CD4-positive, alpha-beta memory T cell (primary cell): Measurements from ENCODE around the gene XXYLT1. TPM values are rescaled to one million over a fixed set of nuclear protein-coding genes. Genes with fewer than 3 reads are reported as not detected.
A peak's percentile ranks its signal among the peaks of the same experiment; 100 is the strongest.

ENCODE experiments used
- CTCF ChIA-PET: fragments of 350-600 bp; sonication (Branson Sonifier 250); formaldehyde crosslinking; loops from one replicate; lab custom pipeline; 2021; ENCODE audit warnings: inconsistent platforms; ENCODE audit not compliant: partially characterized antibody; lab: Charles Lee
- POLR2A ChIA-PET: fragments of 350-600 bp; sonication (Branson Sonifier 250); formaldehyde crosslinking; loops from one replicate; lab custom pipeline; 2021; ENCODE audit not compliant: partially characterized antibody; lab: Charles Lee
- DNase-seq, 5 donors: peaks; one replicate each; pipeline versions ENCODE4 v3.0.0 to v3.0.0-alpha.2; 2020 to 2022; ENCODE audit warnings: mixed read lengths in 1 of 5
- H3K27ac ChIP-seq: one replicate; pipeline ENCODE4 v1.7.0; 2013; ENCODE audit warnings: low read depth, low read length
- H3K27me3 ChIP-seq: 2 replicates; pipeline ENCODE4 v1.7.0; 2013; ENCODE audit warnings: mild to moderate bottlenecking, low read length, moderate library complexity; ENCODE audit not compliant: insufficient read depth
- H3K36me3 ChIP-seq: 2 replicates; pipeline ENCODE4 v1.7.0; 2013; ENCODE audit warnings: mild to moderate bottlenecking, low read length, moderate library complexity; ENCODE audit not compliant: insufficient read depth
- H3K4me1 ChIP-seq: 2 replicates; pipeline ENCODE4 v1.7.0; 2013; ENCODE audit warnings: mild to moderate bottlenecking, low read length, moderate library complexity; ENCODE audit not compliant: insufficient read depth
- H3K4me3 ChIP-seq, 2 donors: one replicate each; pipeline ENCODE4 v1.7.0; 2013; ENCODE audit warnings: low read length in 2 of 2, mild to moderate bottlenecking in 1 of 2
- H3K9me3 ChIP-seq, 2 donors: one replicate each; pipeline ENCODE4 v1.7.0; 2013; ENCODE audit warnings: low read length in 2 of 2, control low read depth in 1 of 2; ENCODE audit not compliant: control insufficient read depth in 1 of 2
- H3K27ac Mint-ChIP-seq, 7 donors: one replicate each; pipeline ENCODE4 v1.8.0; 2020 to 2021; ENCODE audit warnings: mixed read lengths in 7 of 7, mild to moderate bottlenecking in 6 of 7, inconsistent platforms in 3 of 7, moderate library complexity in 3 of 7
- H3K27me3 Mint-ChIP-seq, 2 donors: one replicate each; pipeline ENCODE4 v1.8.0; 2020 to 2021; ENCODE audit warnings: mixed read lengths in 2 of 2
- H3K36me3 Mint-ChIP-seq, 2 donors: one replicate each; pipeline ENCODE4 v1.8.0; 2020 to 2021; ENCODE audit warnings: mixed read lengths in 2 of 2, inconsistent platforms in 1 of 2, mild to moderate bottlenecking in 1 of 2
- H3K4me1 Mint-ChIP-seq, 4 donors: one replicate each; pipeline ENCODE4 v1.8.0; 2020 to 2021; ENCODE audit warnings: mixed read lengths in 4 of 4, mild to moderate bottlenecking in 1 of 4
- H3K4me3 Mint-ChIP-seq, 8 donors: one replicate each; pipeline ENCODE4 v1.8.0; 2020 to 2021; ENCODE audit warnings: mixed read lengths in 8 of 8, mild to moderate bottlenecking in 7 of 8, moderate library complexity in 6 of 8, inconsistent platforms in 3 of 8
- H3K9me3 Mint-ChIP-seq, 8 donors: one replicate each; pipeline ENCODE4 v1.8.0; 2020 to 2021; ENCODE audit warnings: mixed read lengths in 8 of 8, mild to moderate bottlenecking in 5 of 8, inconsistent platforms in 3 of 8, moderate library complexity in 1 of 8
- intact Hi-C: fragments of 100-400 bp; cut with micrococcal nuclease; formaldehyde crosslinking; loops from one replicate; pipeline ENCODE4 v1.15.1; 2023
- polyA plus RNA-seq, 2 donors: library from polyadenylated mRNA; unstranded; fragments of 300-500 nt; fragmentation: Illumina TruSeq; gene quantifications; one replicate each; pipeline ENCODE4 v1.2.3, GENCODE V29; 2021
- total RNA-seq, 2 experiments: library from RNA; stranded (reverse); gene quantifications; one replicate each; pipeline ENCODE4 v1.2.3, GENCODE V29; 2021

Gene XXYLT1
- total and polyA plus RNA-seq, 4 experiments from 2014 or later, result 3.9 to 6.3 (median 4.3) TPM

DNA sequence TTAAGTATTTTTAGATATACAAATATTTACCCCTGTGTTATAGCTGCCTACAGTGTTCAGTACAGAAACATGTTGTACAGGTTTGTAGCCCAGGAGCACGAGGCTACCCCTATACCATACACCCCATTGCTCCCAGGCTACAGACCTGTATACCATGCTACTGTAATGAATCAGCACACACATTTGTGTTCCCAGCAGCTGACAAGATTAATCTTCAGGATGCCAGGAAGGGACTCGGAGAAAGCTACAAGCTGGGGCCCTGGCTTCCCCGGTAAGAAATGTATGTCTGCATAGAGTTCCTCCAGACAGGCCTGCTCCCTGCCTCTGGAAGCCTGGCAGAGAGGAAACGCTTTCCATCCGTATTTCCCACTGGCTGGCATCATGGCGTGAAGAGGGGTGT, 136.5 kb downstream of the XXYLT1 start:
- peak overlapping the region in 1 of 7 donors; percentile 45 for H3K27ac Mint-ChIP-seq
- CTCF ChIA-PET, result interaction anchor here (0.9 to 2.6 kb wide), 4 partner anchors 28 to 463 kb away, joined by 5 to 9 read pairs (median 6); partner anchors contain the start of gene LSG1
- POLR2A ChIA-PET, result interaction anchor here (0.9 to 1.5 kb wide), 4 partner anchors 13 to 463 kb away, joined by 3 to 6 read pairs (median 4); partner anchors contain the start of gene LSG1

DNA sequence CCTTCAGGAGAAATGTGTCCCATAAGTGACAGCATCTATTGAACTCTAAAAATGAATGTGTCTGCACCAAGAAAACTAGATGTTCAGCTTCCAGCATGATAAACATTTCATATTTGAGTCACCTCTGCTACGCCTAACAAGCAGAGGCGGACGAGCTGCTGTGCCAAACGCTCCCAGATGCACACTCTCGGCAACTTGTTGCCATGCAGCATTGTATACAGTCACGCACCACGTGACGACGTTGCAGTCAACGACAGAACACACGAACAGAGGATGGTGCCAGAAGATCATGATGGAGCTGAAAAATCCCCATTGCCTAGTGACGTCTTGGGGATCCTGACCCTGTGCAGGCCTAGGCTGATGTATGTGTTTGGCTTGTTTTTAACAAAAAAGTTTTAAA, 137.5 kb downstream of the XXYLT1 start:
- Mint-ChIP-seq H3K4me1 (peaks cover 29 to 42% (median 32%) of the 10 kb centered on the region in 4 donors), H3K27me3 (peaks cover 0 to 2% of the 10 kb centered on the region in 2 donors), H3K4me3 (peak overlapping the region in 2 of 8 donors; percentile 27 to 48), H3K36me3 (peaks cover 0 to 2% of the 10 kb centered on the region in 2 donors), H3K9me3 (peaks cover 0 to 1% (median 0%) of the 10 kb centered on the region in 8 donors), H3K27ac (peak overlapping the region; percentile 49 to 94 (median 74))
- no peaks in the 10 kb centered on the region for H3K27me3 ChIP-seq
- peaks cover 36% of the 10 kb centered on the region for H3K4me1 ChIP-seq
- POLR2A ChIA-PET, result interaction anchor here (1.2 to 1.6 kb wide), 4 partner anchors 14 to 446 kb away, joined by 3 to 6 read pairs (median 4); no protein-coding TSS in a partner anchor
- CTCF ChIA-PET, result interaction anchor here (0.9 to 2.6 kb wide), 7 partner anchors 27 to 462 kb away, joined by 3 to 9 read pairs (median 5); partner anchors contain the start of gene LSG1
- peak; percentile 32 to 80 (median 50) for DNase-seq
- intact Hi-C loops, result loop anchor here (1.0 kb wide), 1 partner anchor 127 kb away; no protein-coding TSS in a partner anchor
- no peak overlapping the region for H3K4me3 ChIP-seq
- no peaks in the 10 kb centered on the region for H3K36me3 ChIP-seq
- no peaks in the 10 kb centered on the region for H3K9me3 ChIP-seq
- peak overlapping the region; percentile 37 for H3K27ac ChIP-seq

More for the DNA sequence above, 136.5 kb downstream of the XXYLT1 start:
- no peaks in the 10 kb centered on the region for H3K9me3 ChIP-seq
- DNase-seq, result no peak
- no peak overlapping the region for H3K4me3 ChIP-seq
- Mint-ChIP-seq H3K27me3 (peaks cover 0 to 2% of the 10 kb centered on the region in 2 donors), H3K9me3 (peaks cover 0 to 1% (median 0%) of the 10 kb centered on the region in 8 donors), H3K4me1 (peaks cover 19 to 33% (median 23%) of the 10 kb centered on the region in 4 donors), H3K36me3 (no peaks in the 10 kb centered on the region), H3K4me3 (no peak overlapping the region)
- intact Hi-C loops, result no loop called here
- H3K4me1 ChIP-seq, result peaks cover 26% of the 10 kb centered on the region
- no peak overlapping the region for H3K27ac ChIP-seq
- H3K27me3 ChIP-seq, result no peaks in the 10 kb centered on the region
- no peaks in the 10 kb centered on the region for H3K36me3 ChIP-seq

DNA sequence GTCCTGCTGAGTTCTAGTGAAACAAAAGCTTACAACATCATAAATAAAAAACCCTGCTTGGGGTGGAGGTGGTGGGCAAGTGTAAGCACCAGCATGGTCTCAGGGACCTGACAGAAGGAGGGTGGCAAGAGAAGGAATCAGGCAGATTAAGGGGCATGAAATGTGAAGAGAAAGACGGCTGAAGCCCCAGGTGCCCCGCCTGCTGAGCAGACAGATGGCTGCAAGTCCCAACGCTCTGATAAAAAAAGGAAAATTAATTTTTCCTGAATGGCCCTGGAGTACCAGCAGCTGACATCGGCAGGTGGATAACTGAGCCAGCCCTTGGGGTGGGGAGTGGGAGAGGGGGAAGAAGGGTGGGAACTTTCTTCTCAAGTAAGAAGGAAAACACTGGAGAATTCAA, 137.9 kb downstream of the XXYLT1 start:
- peak overlapping the region; percentile 26 to 94 (median 74) for H3K27ac Mint-ChIP-seq
- no peaks in the 10 kb centered on the region for H3K9me3 ChIP-seq
- peaks cover 40% of the 10 kb centered on the region for H3K4me1 ChIP-seq
- peaks cover 33 to 47% (median 36%) of the 10 kb centered on the region in 4 donors for H3K4me1 Mint-ChIP-seq
- no peaks in the 10 kb centered on the region for H3K27me3 ChIP-seq
- ChIA-PET CTCF (interaction anchor here (0.9 to 2.6 kb wide), 5 partner anchors 27 to 461 kb away, joined by 3 to 9 read pairs (median 3); partner anchors contain the start of gene LSG1), POLR2A (interaction anchor here (1.2 to 1.6 kb wide), 3 partner anchors 15 to 445 kb away, joined by 3 to 6 read pairs (median 4); no protein-coding TSS in a partner anchor)
- no peak for DNase-seq
- peak overlapping the region in 1 of 8 donors; percentile 27 for H3K4me3 Mint-ChIP-seq
- peak overlapping the region; percentile 36 for H3K27ac ChIP-seq
- intact Hi-C loops, result loop anchor here (1.0 kb wide), 1 partner anchor 127 kb away; no protein-coding TSS in a partner anchor
- H3K36me3 ChIP-seq, result no peaks in the 10 kb centered on the region
- H3K27me3 Mint-ChIP-seq, result peaks cover 0 to 2% of the 10 kb centered on the region in 2 donors
- peaks cover 0 to 1% (median 0%) of the 10 kb centered on the region in 8 donors for H3K9me3 Mint-ChIP-seq
- H3K4me3 ChIP-seq, result no peak overlapping the region
- H3K36me3 Mint-ChIP-seq, result peaks cover 0 to 6% of the 10 kb centered on the region in 2 donors

DNA sequence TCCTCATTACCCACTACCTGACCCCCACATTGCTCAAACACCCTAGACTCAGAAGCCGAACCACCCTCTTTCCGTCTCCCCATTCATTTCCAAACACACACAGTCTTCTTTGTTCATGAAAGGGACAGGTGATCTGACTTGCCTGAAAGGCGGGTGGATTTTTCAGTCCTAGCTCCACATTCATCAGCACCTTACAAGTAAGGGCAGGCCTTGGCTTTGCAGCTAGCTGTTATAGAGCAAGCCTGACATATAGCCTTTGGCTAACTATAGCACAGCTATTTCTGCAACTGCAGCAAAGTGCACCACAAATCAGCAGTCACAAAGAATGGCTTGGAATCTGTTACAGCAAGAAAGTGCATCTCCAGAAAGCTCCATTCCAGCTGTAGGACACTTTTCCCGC, 139.8 kb downstream of the XXYLT1 start:
- Histone ChIP-seq H3K27me3 (no peaks in the 10 kb centered on the region), H3K4me3 (no peak overlapping the region), H3K4me1 (peaks cover 43% of the 10 kb centered on the region), H3K36me3 (no peaks in the 10 kb centered on the region), H3K9me3 (no peaks in the 10 kb centered on the region), H3K27ac (no peak overlapping the region)
- ChIA-PET CTCF (interaction anchor here (1.4 to 1.5 kb wide), 3 partner anchors 130 to 449 kb away, joined by 3 to 8 read pairs (median 3); no protein-coding TSS in a partner anchor), POLR2A (interaction anchor here (1.3 kb wide), 1 partner anchor 444 kb away, joined by 3 read pairs; no protein-coding TSS in a partner anchor)
- Mint-ChIP-seq H3K4me1 (peaks cover 34 to 48% (median 39%) of the 10 kb centered on the region in 4 donors), H3K4me3 (peak overlapping the region in 1 of 8 donors; percentile 16), H3K27ac (peak overlapping the region in 5 of 7 donors; percentile 15 to 58 (median 33)), H3K9me3 (peaks cover 0 to 1% (median 0%) of the 10 kb centered on the region in 8 donors), H3K36me3 (peaks cover 0 to 6% of the 10 kb centered on the region in 2 donors), H3K27me3 (peaks cover 0 to 2% of the 10 kb centered on the region in 2 donors)
- DNase-seq, result no peak
- intact Hi-C loops, result no loop called here

DNA sequence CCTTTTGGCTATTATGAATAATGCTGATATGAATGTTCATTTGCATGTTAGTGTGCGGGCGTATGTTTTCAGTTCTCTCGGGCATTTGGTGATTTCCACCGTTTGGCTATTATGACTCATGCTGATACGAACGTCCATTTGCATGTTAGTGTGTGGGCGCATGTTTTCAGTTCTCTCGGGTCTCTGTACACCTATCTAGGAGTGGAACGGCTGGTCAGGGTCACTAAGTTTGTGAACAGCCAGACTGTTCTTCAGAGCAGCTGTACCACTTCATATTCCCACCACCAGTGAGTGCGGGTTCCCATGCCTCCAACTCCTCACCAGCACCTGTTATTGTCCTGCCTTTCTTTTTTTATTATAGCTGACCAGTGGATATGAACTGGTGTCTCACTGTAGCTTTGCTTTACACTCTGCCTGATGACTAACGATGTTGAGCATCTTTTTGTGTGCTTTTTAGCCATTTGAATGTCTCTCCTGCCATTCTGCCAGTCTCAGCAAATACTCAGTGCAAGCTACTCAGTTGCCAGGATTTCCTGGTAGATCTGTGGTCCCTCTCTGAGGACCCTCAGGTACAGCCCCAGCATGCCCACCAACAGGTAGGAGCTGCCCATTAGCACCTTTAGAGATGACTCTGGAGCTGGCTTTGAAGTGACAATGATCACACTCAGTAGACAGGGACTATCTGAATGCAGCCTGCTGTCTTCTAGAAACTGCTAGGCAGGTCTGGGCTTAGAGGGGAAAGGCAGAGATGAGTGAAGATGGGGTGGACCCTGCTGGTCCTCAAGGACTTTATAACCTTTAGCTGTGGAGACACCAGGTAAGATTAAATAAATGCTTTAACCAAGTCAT, 141.1 kb downstream of the XXYLT1 start:
- Mint-ChIP-seq H3K9me3 (peaks cover 0 to 1% (median 0%) of the 10 kb centered on the region in 8 donors), H3K27ac (peak overlapping the region in 6 of 7 donors; percentile 58 to 84 (median 73)), H3K36me3 (peaks cover 0 to 6% of the 10 kb centered on the region in 2 donors), H3K4me3 (peak overlapping the region; percentile 68 to 88 (median 82)), H3K27me3 (peaks cover 0 to 2% of the 10 kb centered on the region in 2 donors), H3K4me1 (peaks cover 34 to 55% (median 40%) of the 10 kb centered on the region in 4 donors)
- Histone ChIP-seq H3K27me3 (no peaks in the 10 kb centered on the region), H3K9me3 (no peaks in the 10 kb centered on the region), H3K36me3 (no peaks in the 10 kb centered on the region), H3K27ac (peak overlapping the region; percentile 43), H3K4me1 (peaks cover 43% of the 10 kb centered on the region), H3K4me3 (peak overlapping the region in 1 of 2 donors; percentile 29)
- intact Hi-C loops, result no loop called here
- CTCF ChIA-PET, result interaction anchor here (0.6 to 1.5 kb wide), 5 partner anchors 9 to 458 kb away, joined by 3 to 8 read pairs (median 3); partner anchors contain the start of gene LSG1
- DNase-seq, result peak in 1 of 5 donors; percentile 57
- POLR2A ChIA-PET, result interaction anchor here (0.8 to 1.3 kb wide), 3 partner anchors 443 to 458 kb away, joined by 3 read pairs; partner anchors contain the start of genes FAM43A and LSG1

DNA sequence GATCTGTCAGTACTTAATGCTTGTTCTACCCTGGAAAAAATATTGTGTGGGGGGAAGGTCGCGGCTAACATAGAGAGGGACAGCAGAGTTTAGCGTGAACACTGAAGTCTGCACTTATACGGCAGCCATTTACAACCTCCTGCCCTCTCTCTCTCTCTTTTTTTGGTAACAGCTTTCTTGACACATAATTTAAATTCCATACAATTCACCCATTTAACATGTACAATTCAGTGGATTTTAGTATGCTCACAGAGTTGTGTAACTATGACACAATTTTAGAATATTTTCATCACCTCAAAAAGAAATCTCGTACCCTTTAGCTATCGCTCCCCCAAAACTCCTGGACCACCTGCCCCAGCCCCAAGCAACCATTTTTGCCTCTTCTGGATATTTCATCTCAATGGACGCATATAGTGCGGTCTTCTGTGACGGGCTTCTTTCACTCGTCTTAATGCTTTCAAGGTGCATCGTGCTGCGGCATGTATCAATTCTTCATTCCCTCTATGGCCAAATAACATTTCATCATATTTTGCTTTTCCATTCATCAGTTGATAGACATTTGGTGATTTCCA, 141.8 kb downstream of the XXYLT1 start:
- H3K9me3 ChIP-seq, result no peaks in the 10 kb centered on the region
- Mint-ChIP-seq H3K4me3 (peak overlapping the region; percentile 68 to 88 (median 82)), H3K27me3 (peaks cover 0 to 2% of the 10 kb centered on the region in 2 donors), H3K27ac (peak overlapping the region; percentile 42 to 84 (median 69)), H3K36me3 (peaks cover 0 to 6% of the 10 kb centered on the region in 2 donors), H3K4me1 (peaks cover 34 to 55% (median 42%) of the 10 kb centered on the region in 4 donors), H3K9me3 (no peaks in the 10 kb centered on the region)
- intact Hi-C loops, result no loop called here
- H3K27me3 ChIP-seq, result no peaks in the 10 kb centered on the region
- peak overlapping the region; percentile 43 for H3K27ac ChIP-seq
- POLR2A ChIA-PET, result interaction anchor here (1.1 to 1.2 kb wide), 2 partner anchors 128 to 130 kb away, joined by 4 read pairs; no protein-coding TSS in a partner anchor
- no peaks in the 10 kb centered on the region for H3K36me3 ChIP-seq
- H3K4me1 ChIP-seq, result peaks cover 43% of the 10 kb centered on the region
- H3K4me3 ChIP-seq, result peak overlapping the region in 1 of 2 donors; percentile 29
- CTCF ChIA-PET, result interaction anchor here (1.0 to 1.4 kb wide), 4 partner anchors 22 to 458 kb away, joined by 3 to 5 read pairs (median 4); partner anchors contain the start of gene LSG1
- no peak for DNase-seq
